GM12872 (cell line): Measurements from ENCODE around the gene TMEM8B.

Source experiments
- TF ChIP-seq, protein P1 (sequence below): IDR thresholded peaks from 3 replicates; pipeline ENCODE4 v1.5.1; 2011; ENCODE audit warnings: low read depth, mild to moderate bottlenecking, low read length, moderate library complexity; ENCODE audit not compliant: insufficient read depth

Gene TMEM8B

DNA sequence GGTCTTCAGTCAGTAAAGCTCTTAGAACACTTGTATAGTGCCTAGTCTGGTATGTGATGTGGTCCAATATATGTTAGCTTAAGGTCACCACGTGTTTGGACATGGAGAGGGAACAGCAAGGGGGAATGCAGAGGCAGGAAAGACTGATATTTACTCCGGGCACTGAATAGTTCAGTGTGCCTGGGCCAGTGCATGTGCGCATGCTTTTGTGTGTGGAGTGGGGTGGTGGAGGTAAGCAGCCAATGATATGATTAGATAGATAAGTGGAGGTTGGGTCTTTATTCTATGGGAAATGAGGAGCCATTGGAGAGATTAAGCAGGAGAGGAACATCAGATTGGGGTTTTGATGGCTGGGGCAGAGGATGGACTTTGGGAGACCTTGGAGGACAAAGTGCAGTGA lies 27.2 kb downstream of the TMEM8B start:
- TF ChIP-seq, protein P1, sequence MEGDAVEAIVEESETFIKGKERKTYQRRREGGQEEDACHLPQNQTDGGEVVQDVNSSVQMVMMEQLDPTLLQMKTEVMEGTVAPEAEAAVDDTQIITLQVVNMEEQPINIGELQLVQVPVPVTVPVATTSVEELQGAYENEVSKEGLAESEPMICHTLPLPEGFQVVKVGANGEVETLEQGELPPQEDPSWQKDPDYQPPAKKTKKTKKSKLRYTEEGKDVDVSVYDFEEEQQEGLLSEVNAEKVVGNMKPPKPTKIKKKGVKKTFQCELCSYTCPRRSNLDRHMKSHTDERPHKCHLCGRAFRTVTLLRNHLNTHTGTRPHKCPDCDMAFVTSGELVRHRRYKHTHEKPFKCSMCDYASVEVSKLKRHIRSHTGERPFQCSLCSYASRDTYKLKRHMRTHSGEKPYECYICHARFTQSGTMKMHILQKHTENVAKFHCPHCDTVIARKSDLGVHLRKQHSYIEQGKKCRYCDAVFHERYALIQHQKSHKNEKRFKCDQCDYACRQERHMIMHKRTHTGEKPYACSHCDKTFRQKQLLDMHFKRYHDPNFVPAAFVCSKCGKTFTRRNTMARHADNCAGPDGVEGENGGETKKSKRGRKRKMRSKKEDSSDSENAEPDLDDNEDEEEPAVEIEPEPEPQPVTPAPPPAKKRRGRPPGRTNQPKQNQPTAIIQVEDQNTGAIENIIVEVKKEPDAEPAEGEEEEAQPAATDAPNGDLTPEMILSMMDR: no peak

DNA sequence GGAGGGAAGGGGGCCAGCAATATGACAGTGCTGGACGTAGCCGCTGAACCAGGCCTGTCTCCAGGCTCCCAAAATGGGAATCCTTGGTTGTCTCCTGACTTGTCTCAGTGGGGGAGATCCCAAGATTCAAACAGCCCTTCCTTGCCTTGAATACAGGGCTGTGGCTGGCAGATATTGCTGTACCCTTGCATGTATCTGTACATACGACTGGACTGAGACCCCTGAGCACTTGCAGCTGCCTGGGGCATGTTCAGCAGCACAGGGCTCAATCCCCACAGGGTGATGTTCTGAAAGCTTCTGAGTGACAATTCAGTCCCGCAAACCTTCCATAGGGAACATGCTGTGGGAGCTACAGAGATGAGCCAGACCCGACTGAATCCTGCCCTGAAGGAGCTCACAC lies 27.9 kb downstream of the TMEM8B start:
- TF ChIP-seq, protein P1: no peak

DNA sequence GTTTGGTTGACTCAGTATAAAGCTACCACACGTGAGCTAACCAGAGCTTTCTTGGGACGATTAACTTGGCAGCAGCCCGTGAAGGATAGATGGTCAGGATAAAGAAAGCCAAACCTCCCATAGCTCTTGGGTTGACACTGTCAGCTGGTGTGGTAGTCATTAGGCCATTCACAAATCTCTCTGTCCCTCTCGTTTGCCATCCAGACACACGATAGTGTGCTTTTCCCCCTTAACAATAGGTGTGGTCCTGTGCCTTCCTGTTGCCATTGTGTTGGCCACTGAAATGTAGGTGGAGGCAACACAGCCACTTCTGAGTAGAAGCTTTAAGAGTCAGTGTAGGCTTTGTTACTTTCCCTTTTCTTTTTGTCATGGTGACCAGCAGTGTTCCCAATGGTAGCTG lies 29.4 kb downstream of the TMEM8B start:
- TF ChIP-seq, protein P1: no peak

DNA sequence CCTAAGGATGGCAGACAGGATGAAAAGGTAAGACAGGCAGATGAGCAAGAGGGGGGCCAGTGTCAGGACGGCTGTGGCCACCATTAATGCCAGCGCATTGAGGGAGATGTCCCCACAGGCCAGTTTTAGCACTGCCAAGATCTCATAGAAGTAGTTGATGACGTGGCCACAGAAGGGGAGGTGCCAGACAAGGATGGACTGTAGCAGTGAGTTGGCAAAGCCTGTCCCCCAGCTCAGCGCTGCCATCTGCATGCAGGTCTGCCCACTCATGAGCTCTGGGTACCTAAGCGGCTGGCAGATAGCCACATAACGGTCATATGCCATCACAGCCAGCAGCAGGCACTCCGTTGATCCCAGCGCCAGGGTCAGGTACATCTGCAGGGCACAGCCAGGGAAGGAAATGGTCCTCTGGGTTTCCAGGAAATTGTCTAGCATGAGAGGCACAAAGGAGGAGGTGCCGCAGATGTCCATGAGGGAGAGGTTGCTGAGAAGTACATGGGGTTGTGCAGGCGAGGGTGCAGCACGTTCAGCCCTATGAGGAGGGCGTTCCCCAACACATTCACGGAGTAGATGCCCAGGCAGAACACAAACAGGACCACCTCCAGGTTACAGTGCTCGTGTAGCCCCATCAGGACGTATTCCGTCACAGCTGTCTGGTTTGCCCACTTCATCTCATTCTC lies 30.4 kb downstream of the TMEM8B start:
- TF ChIP-seq, protein P1: peak; percentile 33; the same call in 2 of the 3 replicates

DNA sequence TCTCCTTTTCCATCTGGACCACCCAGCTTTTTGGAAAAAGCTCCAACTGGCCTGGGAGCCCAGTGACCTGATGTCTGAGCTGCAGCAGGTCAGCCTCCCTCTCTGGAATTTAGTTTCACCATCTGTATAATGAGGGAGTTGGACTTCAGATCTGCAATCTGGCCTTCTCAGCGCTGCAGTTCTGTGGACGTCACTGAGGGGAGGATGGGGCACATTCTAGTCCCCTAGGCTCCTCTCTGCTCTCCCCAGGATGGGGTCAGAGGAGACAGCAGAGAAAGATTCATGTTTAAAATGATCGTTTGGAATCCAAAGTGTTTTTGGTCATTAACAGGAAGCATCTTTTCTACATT lies 30.9 kb downstream of the TMEM8B start:
- TF ChIP-seq, protein P1: no peak

DNA sequence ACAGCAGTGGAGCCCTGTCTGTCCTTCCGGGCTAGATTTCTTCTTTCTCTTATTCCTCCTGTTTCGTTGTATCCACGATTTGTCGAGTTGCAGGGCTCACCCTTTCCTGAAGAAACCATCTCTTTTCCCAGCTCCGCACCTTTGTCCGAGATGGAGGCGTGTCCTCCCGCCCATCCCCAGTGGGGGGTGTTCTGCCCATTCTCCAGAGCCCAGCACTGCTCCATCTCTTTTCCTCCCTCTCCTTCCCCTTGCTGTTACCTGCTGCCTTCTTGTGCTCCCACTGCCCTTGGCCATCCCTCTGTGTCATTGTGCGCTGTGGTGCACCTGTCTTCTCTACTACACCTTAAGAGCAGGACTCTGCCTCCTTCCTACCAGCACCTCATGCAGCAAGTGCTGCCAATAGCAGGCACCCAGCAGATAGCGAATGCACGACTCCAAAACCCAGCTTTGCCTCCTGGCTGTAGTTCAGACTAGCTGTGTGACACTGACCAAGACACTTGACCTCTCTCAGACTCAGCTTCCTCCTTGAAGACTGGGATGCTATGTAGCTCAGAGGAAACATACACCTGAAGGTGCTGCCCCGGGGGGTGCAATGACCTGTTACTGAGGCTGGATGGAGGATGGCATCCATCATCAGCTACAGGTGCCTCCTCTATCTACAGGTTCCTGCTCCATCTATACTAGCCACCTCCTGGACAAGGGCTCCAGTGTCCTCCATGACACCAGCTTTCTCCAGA lies 32.3 kb downstream of the TMEM8B start:
- TF ChIP-seq, protein P1: no peak

DNA sequence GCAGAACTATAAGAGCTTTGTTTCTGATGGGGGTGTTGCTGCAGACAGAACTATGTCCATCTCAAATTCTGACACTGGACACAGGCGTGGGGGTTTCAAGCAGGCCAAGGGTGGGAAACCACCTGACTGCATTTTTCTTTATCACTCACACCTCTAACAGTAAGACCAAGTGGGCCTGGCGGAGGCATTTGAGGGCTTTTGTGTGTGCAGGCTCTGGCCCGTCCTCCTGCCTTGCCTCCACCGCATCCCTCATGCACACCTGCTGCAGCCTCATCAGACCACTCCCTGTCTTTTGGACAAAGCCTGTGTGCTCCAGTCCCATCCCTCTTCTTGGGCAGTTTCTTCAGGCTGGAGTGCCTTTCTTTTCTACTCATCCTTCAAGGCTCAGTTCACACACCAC lies 33.3 kb downstream of the TMEM8B start:
- TF ChIP-seq, protein P1: no peak
